AG09309 (cell line): ENCODE measurements around the gene SLC25A10.

ENCODE experiments used
- DNase-seq: peaks from one replicate; pipeline ENCODE4 v3.0.0-alpha.2; 2010; ENCODE audit warnings: low read depth
- H3K4me3 ChIP-seq: 2 replicates; pipeline ENCODE4 v1.5.1; 2011; ENCODE audit warnings: mild to moderate bottlenecking, low read depth, low read length, moderate library complexity; ENCODE audit not compliant: control insufficient read depth
- TF ChIP-seq, protein P1 (sequence below): IDR thresholded peaks from 2 replicates; pipeline ENCODE4 v1.5.1; 2011; ENCODE audit warnings: mild to moderate bottlenecking, low read depth, low read length, inconsistent platforms; ENCODE audit not compliant: insufficient read depth, control insufficient read depth; ENCODE audit errors: missing control alignments

SLC25A10 gene

DNA sequence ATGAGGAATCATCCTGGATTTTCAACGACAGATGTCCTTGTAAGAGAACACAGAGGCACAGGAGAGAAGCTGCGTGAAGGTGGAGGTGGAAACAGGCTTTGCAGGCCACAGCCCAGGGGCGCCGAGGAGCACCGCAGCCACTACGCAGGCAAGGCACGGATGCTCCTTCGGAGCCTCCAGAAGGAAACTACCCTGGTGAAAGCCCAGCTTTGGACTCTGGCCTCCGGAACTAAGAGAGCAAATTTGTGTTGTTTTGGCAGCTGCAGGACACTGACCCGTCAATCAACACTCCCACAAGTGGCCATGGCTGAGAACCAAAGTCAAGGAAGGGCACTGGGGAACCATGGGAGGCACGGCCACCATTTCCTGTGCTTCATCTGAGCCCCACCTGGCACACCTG lies 31.9 kb upstream of the SLC25A10 start:
- DNase-seq = no peak
- no peak overlapping the region for H3K4me3 ChIP-seq
- TF ChIP-seq, protein P1, sequence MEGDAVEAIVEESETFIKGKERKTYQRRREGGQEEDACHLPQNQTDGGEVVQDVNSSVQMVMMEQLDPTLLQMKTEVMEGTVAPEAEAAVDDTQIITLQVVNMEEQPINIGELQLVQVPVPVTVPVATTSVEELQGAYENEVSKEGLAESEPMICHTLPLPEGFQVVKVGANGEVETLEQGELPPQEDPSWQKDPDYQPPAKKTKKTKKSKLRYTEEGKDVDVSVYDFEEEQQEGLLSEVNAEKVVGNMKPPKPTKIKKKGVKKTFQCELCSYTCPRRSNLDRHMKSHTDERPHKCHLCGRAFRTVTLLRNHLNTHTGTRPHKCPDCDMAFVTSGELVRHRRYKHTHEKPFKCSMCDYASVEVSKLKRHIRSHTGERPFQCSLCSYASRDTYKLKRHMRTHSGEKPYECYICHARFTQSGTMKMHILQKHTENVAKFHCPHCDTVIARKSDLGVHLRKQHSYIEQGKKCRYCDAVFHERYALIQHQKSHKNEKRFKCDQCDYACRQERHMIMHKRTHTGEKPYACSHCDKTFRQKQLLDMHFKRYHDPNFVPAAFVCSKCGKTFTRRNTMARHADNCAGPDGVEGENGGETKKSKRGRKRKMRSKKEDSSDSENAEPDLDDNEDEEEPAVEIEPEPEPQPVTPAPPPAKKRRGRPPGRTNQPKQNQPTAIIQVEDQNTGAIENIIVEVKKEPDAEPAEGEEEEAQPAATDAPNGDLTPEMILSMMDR = no peak

DNA sequence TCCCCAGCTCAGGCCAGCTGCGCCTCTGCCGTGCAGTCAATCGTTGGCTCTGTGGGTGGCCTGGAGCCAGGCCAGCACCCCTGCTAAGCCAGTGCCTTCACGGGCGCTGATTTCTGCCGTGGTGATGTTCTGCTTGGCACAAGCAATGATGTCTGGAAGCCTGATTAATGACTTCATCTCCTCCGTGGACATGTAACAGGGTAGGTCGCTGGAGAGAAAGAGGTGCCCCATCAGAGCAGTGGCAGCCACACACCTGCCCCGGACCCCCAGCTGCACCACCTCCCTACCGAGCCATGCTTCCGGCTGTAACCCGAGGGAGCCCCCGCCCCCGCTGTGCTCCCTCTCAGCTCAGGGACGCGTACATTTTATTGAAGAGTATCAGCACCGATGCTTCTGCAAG lies 30.4 kb upstream of the SLC25A10 start:
- TF ChIP-seq, protein P1 = no peak
- no peak overlapping the region for H3K4me3 ChIP-seq
- DNase-seq = no peak

DNA sequence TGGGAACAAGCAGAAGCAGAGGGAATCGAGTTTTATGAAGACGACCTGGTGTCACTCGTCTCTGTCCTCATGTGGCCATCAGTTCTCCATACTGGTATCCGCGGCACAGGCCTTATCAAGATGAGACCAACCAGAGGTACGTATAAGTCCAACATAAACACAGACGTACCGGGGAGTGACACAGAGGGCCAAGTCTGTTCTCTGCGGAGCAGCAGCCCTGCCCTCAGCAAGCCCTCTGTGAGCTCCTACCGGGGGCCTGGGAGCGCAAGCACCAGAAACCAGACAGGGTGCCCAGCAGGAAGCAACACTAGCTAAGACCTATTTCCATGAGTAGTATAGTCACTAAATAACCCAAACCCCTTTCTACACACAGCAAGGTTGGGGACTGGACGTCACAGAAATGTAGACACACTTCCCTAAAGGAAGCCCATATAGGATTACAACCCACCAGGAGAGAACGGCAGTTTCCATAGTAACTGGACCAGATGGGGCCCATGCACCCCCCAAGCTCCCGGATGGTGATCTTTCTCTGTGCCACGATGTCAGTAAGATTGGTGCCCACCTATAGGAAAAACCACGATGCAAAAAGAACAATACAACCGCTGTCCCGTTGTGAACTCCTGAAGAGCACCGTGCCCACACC lies 29.4 kb upstream of the SLC25A10 start:
- TF ChIP-seq, protein P1 = no peak
- H3K4me3 ChIP-seq = peak overlapping the region; percentile 99
- DNase-seq = no peak

DNA sequence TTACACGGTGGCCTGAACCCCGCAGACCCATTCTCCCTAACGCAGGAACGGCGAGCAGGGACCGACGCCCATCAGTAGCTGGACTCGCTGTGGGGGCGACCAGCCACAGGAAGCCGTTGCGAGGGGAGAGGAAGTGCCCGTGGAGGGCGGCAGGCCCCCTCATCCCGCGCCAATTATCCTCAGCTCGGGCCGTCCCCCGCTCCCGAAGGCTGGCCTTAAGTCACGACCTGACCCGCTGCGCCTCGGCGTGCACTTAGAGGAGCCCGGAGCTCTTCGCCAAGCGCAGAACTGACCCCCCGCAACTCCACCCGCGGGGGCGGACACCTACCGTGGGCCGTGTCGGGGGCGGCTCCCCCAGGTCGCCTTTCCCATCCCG lies 28.9 kb upstream of the SLC25A10 start:
- no peak for DNase-seq
- TF ChIP-seq, protein P1 = no peak
- peak overlapping the region; percentile 99 for H3K4me3 ChIP-seq

DNA sequence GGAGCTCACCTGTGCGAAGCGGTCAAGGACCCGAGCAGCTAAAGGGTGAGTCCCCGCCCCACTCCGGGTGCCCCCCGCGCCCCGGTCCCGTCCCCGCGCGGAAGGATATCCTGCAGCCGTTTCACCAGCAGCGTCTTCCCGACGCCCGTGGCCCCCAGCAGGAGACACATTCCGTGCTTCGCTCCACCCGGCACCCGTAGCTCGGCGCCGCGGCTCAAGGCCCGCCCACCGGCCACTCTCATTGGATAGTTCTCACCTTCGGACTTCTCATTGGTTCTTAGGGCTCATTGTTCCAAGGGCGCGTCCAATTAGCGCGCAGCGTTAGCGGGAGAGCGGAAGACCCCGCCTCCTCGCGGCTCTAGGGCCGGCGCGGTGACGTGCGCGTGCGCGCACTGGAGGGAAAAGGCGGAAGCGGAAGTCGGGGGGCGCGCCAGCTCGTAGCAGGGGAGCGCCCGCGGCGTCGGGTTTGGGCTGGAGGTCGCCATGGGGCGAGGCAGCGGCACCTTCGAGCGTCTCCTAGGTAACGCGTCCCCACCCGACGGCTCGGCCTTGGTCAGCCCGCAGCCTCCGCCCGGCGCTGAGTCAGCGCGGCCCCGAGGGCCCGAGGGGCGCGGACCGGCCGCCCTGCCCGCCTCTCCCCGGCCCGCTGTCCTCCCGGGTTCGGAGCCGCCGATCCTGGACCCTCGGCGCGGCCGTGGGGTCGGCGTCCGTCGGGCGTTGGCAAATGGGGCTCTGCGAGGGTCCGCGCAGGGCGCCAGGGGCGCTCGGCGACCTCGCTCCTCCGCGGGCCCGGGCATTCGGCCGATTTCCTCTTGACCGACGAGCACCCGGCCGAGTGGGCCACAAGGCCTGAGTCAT lies 28.3 kb upstream of the SLC25A10 start, which contains the start of the genes ARL16 and HGS:
ARL16 (minus strand) TSS at position 214 of the 858 bp plus-strand sequence; CDS start at position 170, 44 bp downstream.
HGS (plus strand) TSS at position 428 of the 858 bp plus-strand sequence; CDS start at position 484, 56 bp downstream.
- DNase-seq = peak; percentile 97
- TF ChIP-seq, protein P1 = no peak
- H3K4me3 ChIP-seq = peak within 1 kb of the TSS; percentile 99

DNA sequence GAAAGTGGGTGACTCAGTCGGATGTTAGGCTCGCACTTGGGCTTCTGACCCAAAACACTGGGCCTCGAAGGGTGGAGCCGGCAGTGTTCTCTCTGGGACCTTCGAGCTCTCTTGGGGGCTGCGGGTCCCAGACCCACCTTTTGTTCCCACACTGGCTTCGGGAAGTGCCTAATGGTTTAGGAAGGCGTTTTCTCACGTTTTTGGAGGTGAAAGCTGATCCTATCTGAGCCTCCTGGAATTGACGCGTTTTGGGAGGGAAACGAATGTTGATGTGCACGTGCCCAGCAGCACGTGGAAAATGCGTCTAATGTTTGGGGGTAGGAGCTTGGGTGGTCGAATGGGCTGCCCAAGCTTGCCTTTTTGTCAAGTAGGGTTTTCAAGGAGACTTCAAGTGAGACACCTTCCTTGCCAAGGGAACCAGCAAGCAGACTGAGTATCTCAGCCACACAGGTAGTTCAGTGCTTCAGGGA lies 27.6 kb upstream of the SLC25A10 start:
- H3K4me3 ChIP-seq = peak overlapping the region; percentile 49
- TF ChIP-seq, protein P1 = no peak
- DNase-seq = no peak
